ENCODE results near the gene SLFN12L. TPM values are rescaled to one million over a fixed set of nuclear protein-coding genes. Genes with fewer than 3 reads are reported as not detected.

Gene SLFN12L
- total and polyA plus RNA-seq, 8 donors: 2.1 to 30.4 (median 16.3) TPM

- Histone ChIP-seq H3K4me1 (peaks cover 15 to 39% of the 10 kb centered on the region in 2 donors), H3K36me3 (no peaks in the 10 kb centered on the region), H3K4me3 (peak overlapping the region; percentile 47 to 69), H3K27ac (peak overlapping the region; percentile 91 to 95), H3K9me3 (no peaks in the 10 kb centered on the region), H3K27me3 (no peaks in the 10 kb centered on the region)
- peak; percentile 79 to 92 (median 88) for DNase-seq
- ATAC-seq: peak; percentile 92
- peak in 1 of 2 donors; percentile 17 for TF ChIP-seq CTCF (IDR thresholded peaks at IDR 0.05)
- intact Hi-C loops (cut with DNase I): no loop called here
These were observed 104.2 kb downstream of the SLFN12L start for GRCh38 chr17:35433075-35433894.

- DNase-seq: peak in 3 of 4 donors; percentile 77 to 96 (median 86)
- H3K4me1 ChIP-seq: peaks cover 15 to 39% of the 10 kb centered on the region in 2 donors
- intact Hi-C loops (cut with DNase I): no loop called here
- peak; percentile 92 for ATAC-seq
- H3K27me3 ChIP-seq: no peaks in the 10 kb centered on the region
- no peaks in the 10 kb centered on the region for H3K9me3 ChIP-seq
- peak within 1 kb of the TSS; percentile 91 to 95 for H3K27ac ChIP-seq
- no peaks in the 10 kb centered on the region for H3K36me3 ChIP-seq
- H3K4me3 ChIP-seq: peak within 1 kb of the TSS; percentile 47 to 69
- no peak for TF ChIP-seq CTCF (IDR thresholded peaks at IDR 0.05)
These were observed 105.1 kb downstream of the SLFN12L start, which contains the start of gene SLFN12 for GRCh38 chr17:35432176-35433074. SLFN12 (minus strand) TSS chr17:35432500; CDS start chr17:35423028, 9,472 bp downstream.

- intact Hi-C loops (cut with DNase I): loop anchor here in 1 of 2 donors (10.0 kb wide), 1 partner anchor 65 kb away; no protein-coding TSS in a partner anchor
- ATAC-seq (no peak), DNase-seq (no peak)
- Histone ChIP-seq H3K36me3 (no peaks in the 10 kb centered on the region), H3K27ac (no peak overlapping the region), H3K4me3 (no peak overlapping the region), H3K4me1 (peaks cover 15 to 39% of the 10 kb centered on the region in 2 donors), H3K27me3 (no peaks in the 10 kb centered on the region), H3K9me3 (no peaks in the 10 kb centered on the region)
- TF ChIP-seq CTCF (IDR thresholded peaks at IDR 0.05): no peak
These were observed 107.8 kb downstream of the SLFN12L start for GRCh38 chr17:35429702-35430101.

GRCh38 chr17:35428229-35428628, 109.2 kb downstream of the SLFN12L start:
- H3K4me3 ChIP-seq: no peak overlapping the region
- no peak overlapping the region for H3K27ac ChIP-seq
- ATAC-seq (no peak), DNase-seq (no peak)
- no peaks in the 10 kb centered on the region for H3K36me3 ChIP-seq
- H3K4me1 ChIP-seq: peaks cover 12 to 31% of the 10 kb centered on the region in 2 donors
- no peaks in the 10 kb centered on the region for H3K9me3 ChIP-seq
- no peaks in the 10 kb centered on the region for H3K27me3 ChIP-seq
- intact Hi-C loops (cut with DNase I): loop anchor here in 1 of 2 donors (10.0 kb wide), 1 partner anchor 63 kb away; no protein-coding TSS in a partner anchor
- TF ChIP-seq CTCF (IDR thresholded peaks at IDR 0.05): no peak
